ENCODE data around the gene ZP3.
"Not testable (repeated sequence)": the region's sequence is repeated elsewhere in the genome, so short reads cannot be mapped to it uniquely, and the experiment has no call there.

Gene ZP3

GRCh38 chr7:76424413-76425111 is at the start of gene ZP3:
TSS of gene ZP3 (plus strand) at chr7:76424950. CDS start at chr7:76424965, 15 bp downstream.
- Histone ChIP-seq H3K4me3 (ENCODE audit: low read depth in 1 of 2, low read length in 2 of 2) (no peak within 1 kb of the TSS), H3K36me3 (ENCODE audit: control insufficient read depth in 1 of 2, insufficient read depth in 2 of 2, low read length in 2 of 2) (no peaks in the 10 kb centered on the region), H3K4me1 (ENCODE audit: control insufficient read depth in 1 of 2, insufficient read depth in 2 of 2, low read length in 2 of 2) (no peaks in the 10 kb centered on the region), H3K27ac (ENCODE audit: low read length) (no peak within 1 kb of the TSS), H3K9me3 (ENCODE audit: control insufficient read depth in 1 of 2, low read length in 2 of 2) (no peaks in the 10 kb centered on the region), H3K27me3 (ENCODE audit: low read depth, low read length) (no peaks in the 10 kb centered on the region)

- Histone ChIP-seq H3K4me3 (ENCODE audit: low read depth in 1 of 2, low read length in 2 of 2) (no peak overlapping the region), H3K27me3 (ENCODE audit: low read depth, low read length) (no peaks in the 10 kb centered on the region), H3K27ac (ENCODE audit: low read length) (no peak overlapping the region), H3K4me1 (ENCODE audit: control insufficient read depth in 1 of 2, insufficient read depth in 2 of 2, low read length in 2 of 2) (peaks cover 0 to 18% of the 10 kb centered on the region in 2 donors), H3K9me3 (ENCODE audit: control insufficient read depth in 1 of 2, low read length in 2 of 2) (no peaks in the 10 kb centered on the region), H3K36me3 (ENCODE audit: control insufficient read depth in 1 of 2, insufficient read depth in 2 of 2, low read length in 2 of 2) (peaks cover 0 to 1% of the 10 kb centered on the region in 2 donors)
These were observed 49.5 kb upstream of the ZP3 start for GRCh38 chr7:76375251-76375650.

DNA sequence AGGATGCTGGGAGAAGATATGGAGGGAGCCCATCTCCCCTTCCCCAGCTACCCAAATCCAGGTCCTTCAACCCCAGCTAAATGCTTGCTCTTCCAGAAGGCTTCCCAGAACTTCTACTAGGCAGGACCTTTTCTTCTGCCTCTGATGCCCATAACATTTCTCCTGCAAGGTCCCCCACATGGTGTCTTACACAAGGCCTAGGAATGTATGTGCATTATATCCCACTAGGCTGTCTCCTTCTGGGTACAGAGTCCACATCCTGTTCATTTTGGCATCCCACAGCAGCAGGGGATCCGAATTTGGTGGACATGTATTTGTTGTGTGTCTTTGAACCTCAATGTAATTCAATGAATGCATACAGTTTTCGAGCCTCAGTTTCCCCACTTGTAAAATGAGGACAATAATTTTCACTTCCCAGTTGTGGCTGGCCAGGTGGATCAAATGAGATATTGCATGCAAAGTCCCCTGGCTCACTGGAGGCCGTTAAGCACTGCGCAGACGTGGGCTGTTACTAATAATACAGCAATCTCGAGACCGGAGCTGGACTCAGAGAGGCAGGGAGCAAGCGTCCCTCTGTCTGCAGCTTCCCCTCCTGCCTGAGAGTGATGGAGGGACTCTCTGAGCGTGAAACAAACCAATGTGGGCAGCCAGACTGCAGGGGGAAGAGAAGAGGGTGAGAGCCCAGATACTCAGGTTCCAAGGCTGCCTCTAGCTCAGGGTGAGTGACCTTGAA is 47.4 kb upstream of the ZP3 start:
- H3K4me1 ChIP-seq (ENCODE audit: control insufficient read depth in 1 of 2, insufficient read depth in 2 of 2, low read length in 2 of 2) = peaks cover 3 to 18% of the 10 kb centered on the region in 2 donors
- H3K4me3 ChIP-seq (ENCODE audit: low read depth in 1 of 2, low read length in 2 of 2) = no peak overlapping the region
- peaks cover 0 to 4% of the 10 kb centered on the region in 2 donors for H3K36me3 ChIP-seq (ENCODE audit: control insufficient read depth in 1 of 2, insufficient read depth in 2 of 2, low read length in 2 of 2)
- no peaks in the 10 kb centered on the region for H3K27me3 ChIP-seq (ENCODE audit: low read depth, low read length)
- no peaks in the 10 kb centered on the region for H3K9me3 ChIP-seq (ENCODE audit: control insufficient read depth in 1 of 2, low read length in 2 of 2)
- no peak overlapping the region for H3K27ac ChIP-seq (ENCODE audit: low read length)

DNA sequence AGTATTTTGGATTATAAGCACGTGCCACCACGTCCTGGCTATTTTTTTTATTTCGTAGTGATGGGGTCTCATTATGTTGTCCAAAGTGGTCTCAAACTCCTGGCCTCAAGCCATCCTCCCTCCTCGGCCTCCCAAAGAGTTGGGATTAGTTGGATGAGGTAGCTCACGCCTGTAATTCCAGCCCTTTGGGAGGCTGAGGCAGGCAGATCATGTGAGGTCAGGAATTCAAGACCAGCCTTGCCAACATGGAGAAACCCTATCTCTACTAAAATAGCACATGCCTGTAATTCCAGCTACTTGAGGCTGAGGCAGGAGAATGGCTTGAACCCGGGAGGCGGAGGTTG is 44.2 kb upstream of the ZP3 start:
- H3K4me3 ChIP-seq (ENCODE audit: low read depth in 1 of 2, low read length in 2 of 2) = peak overlapping the region; percentile 46 to 52
- peaks cover 3 to 9% of the 10 kb centered on the region in 2 donors for H3K4me1 ChIP-seq (ENCODE audit: control insufficient read depth in 1 of 2, insufficient read depth in 2 of 2, low read length in 2 of 2)

GRCh38 chr7:76381814-76382213 is 42.9 kb upstream of the ZP3 start:
- H3K9me3 ChIP-seq (ENCODE audit: control insufficient read depth in 1 of 2, low read length in 2 of 2) = no peaks in the 10 kb centered on the region
- H3K4me1 ChIP-seq (ENCODE audit: control insufficient read depth in 1 of 2, insufficient read depth in 2 of 2, low read length in 2 of 2) = peaks cover 3 to 9% of the 10 kb centered on the region in 2 donors
- H3K27me3 ChIP-seq (ENCODE audit: low read depth, low read length) = no peaks in the 10 kb centered on the region
- H3K27ac ChIP-seq (ENCODE audit: low read length) = no peak overlapping the region
- H3K36me3 ChIP-seq (ENCODE audit: control insufficient read depth in 1 of 2, insufficient read depth in 2 of 2, low read length in 2 of 2) = peaks cover 0 to 4% of the 10 kb centered on the region in 2 donors
- no peak overlapping the region for H3K4me3 ChIP-seq (ENCODE audit: low read depth in 1 of 2, low read length in 2 of 2)

More for the DNA sequence above, 44.2 kb upstream of the ZP3 start:
- Histone ChIP-seq H3K27me3 (ENCODE audit: low read depth, low read length) (no peaks in the 10 kb centered on the region), H3K9me3 (ENCODE audit: control insufficient read depth in 1 of 2, low read length in 2 of 2) (no peaks in the 10 kb centered on the region), H3K27ac (ENCODE audit: low read length) (peak overlapping the region; percentile 92), H3K36me3 (ENCODE audit: control insufficient read depth in 1 of 2, insufficient read depth in 2 of 2, low read length in 2 of 2) (peaks cover 0 to 4% of the 10 kb centered on the region in 2 donors)

- Histone ChIP-seq H3K4me1 (ENCODE audit: control insufficient read depth in 1 of 2, insufficient read depth in 2 of 2, low read length in 2 of 2) (peaks cover 2 to 3% of the 10 kb centered on the region in 2 donors), H3K9me3 (ENCODE audit: control insufficient read depth in 1 of 2, low read length in 2 of 2) (no peaks in the 10 kb centered on the region), H3K4me3 (ENCODE audit: low read depth in 1 of 2, low read length in 2 of 2) (no peak overlapping the region), H3K36me3 (ENCODE audit: control insufficient read depth in 1 of 2, insufficient read depth in 2 of 2, low read length in 2 of 2) (peaks cover 0 to 4% of the 10 kb centered on the region in 2 donors), H3K27me3 (ENCODE audit: low read depth, low read length) (no peaks in the 10 kb centered on the region), H3K27ac (ENCODE audit: low read length) (no peak overlapping the region)
These were observed 41.4 kb upstream of the ZP3 start for GRCh38 chr7:76383089-76383944.

GRCh38 chr7:76386691-76387260 is 38.0 kb upstream of the ZP3 start:
- Histone ChIP-seq H3K4me1 (ENCODE audit: control insufficient read depth in 1 of 2, insufficient read depth in 2 of 2, low read length in 2 of 2) (peaks cover 4 to 7% of the 10 kb centered on the region in 2 donors), H3K9me3 (ENCODE audit: control insufficient read depth in 1 of 2, low read length in 2 of 2) (no peaks in the 10 kb centered on the region), H3K27ac (ENCODE audit: low read length) (no peak overlapping the region), H3K27me3 (ENCODE audit: low read depth, low read length) (no peaks in the 10 kb centered on the region), H3K4me3 (ENCODE audit: low read depth in 1 of 2, low read length in 2 of 2) (no peak overlapping the region), H3K36me3 (ENCODE audit: control insufficient read depth in 1 of 2, insufficient read depth in 2 of 2, low read length in 2 of 2) (no peaks in the 10 kb centered on the region)

DNA sequence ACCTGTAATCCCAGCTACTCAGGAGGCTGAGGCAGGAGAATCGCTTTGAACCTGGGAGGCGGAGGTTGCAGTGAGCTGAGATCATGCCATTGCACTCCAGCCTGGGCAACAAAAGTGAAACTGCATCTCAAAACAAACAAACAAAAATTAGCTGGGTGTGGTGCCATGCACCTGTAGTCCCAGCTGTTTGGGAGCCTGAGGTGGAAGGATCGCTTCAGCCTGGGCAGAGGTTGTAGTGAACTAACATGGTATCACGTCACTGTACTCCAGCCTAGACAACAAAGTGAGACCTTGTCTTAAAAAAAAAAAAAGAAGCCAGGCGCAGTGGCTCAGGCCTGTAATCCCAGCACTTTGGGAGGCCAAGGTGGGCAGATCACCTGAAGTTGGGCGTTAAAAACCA is 37.0 kb upstream of the ZP3 start:
- not testable (repeated sequence) for H3K27ac ChIP-seq (ENCODE audit: low read length); H3K9me3 ChIP-seq (ENCODE audit: control insufficient read depth in 1 of 2, low read length in 2 of 2); H3K4me3 ChIP-seq (ENCODE audit: low read depth in 1 of 2, low read length in 2 of 2); H3K27me3 ChIP-seq (ENCODE audit: low read depth, low read length); H3K36me3 ChIP-seq (ENCODE audit: control insufficient read depth in 1 of 2, insufficient read depth in 2 of 2, low read length in 2 of 2)
- H3K4me1 ChIP-seq (ENCODE audit: control insufficient read depth in 1 of 2, insufficient read depth in 2 of 2, low read length in 2 of 2) = peaks cover 4 to 10% of the 10 kb centered on the region in 2 donors

- H3K27ac ChIP-seq (ENCODE audit: low read length) = no peak overlapping the region
- no peaks in the 10 kb centered on the region for H3K9me3 ChIP-seq (ENCODE audit: control insufficient read depth in 1 of 2, low read length in 2 of 2)
- no peak overlapping the region for H3K4me3 ChIP-seq (ENCODE audit: low read depth in 1 of 2, low read length in 2 of 2)
- peaks cover 8 to 18% of the 10 kb centered on the region in 2 donors for H3K4me1 ChIP-seq (ENCODE audit: control insufficient read depth in 1 of 2, insufficient read depth in 2 of 2, low read length in 2 of 2)
- no peaks in the 10 kb centered on the region for H3K36me3 ChIP-seq (ENCODE audit: control insufficient read depth in 1 of 2, insufficient read depth in 2 of 2, low read length in 2 of 2)
- no peaks in the 10 kb centered on the region for H3K27me3 ChIP-seq (ENCODE audit: low read depth, low read length)
These were observed 34.7 kb upstream of the ZP3 start for GRCh38 chr7:76390092-76390491.

DNA sequence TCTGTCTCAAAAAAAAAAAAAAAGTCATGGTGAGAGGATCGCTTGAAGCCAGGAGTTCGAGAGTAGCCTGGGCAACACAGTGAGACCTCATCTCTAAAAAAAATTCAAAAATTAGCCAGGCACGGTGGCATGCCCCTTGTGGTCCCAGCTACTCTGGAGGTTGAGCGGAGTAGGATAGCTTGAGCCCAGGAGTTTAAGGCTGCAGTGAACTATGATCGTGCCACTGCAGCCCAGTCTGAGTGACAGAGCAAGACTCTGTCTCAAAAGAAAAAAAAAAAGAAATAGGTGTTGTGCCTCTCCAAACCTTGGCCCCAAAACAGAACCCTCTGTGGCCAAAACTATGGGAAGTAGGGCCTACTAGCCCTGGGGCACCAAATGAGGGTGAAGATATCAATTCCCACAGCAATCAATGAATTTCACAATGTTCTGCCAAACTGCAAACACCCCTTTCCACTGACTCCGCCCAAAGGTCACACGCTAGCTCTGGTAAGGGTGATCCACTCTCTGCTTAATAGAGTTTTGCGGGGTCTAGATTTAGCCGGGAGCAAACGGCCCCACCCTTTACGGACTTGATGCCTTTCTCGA is 32.1 kb upstream of the ZP3 start:
- H3K4me3 ChIP-seq (ENCODE audit: low read depth in 1 of 2, low read length in 2 of 2) = peak overlapping the region; percentile 54 to 80
- no peaks in the 10 kb centered on the region for H3K36me3 ChIP-seq (ENCODE audit: control insufficient read depth in 1 of 2, insufficient read depth in 2 of 2, low read length in 2 of 2)
- H3K27ac ChIP-seq (ENCODE audit: low read length) = peak overlapping the region; percentile 85
- peaks cover 12 to 25% of the 10 kb centered on the region in 2 donors for H3K4me1 ChIP-seq (ENCODE audit: control insufficient read depth in 1 of 2, insufficient read depth in 2 of 2, low read length in 2 of 2)
- no peaks in the 10 kb centered on the region for H3K9me3 ChIP-seq (ENCODE audit: control insufficient read depth in 1 of 2, low read length in 2 of 2)
- H3K27me3 ChIP-seq (ENCODE audit: low read depth, low read length) = no peaks in the 10 kb centered on the region
